HG03064 (cell line): ENCODE results near the gene SNTB2.
"Not testable (repeated sequence)": the region's sequence is repeated elsewhere in the genome, so short reads cannot be mapped to it uniquely, and the experiment has no call there.

Experiments used
- ATAC-seq: cut with Tn5 transposase; IDR thresholded peaks from one replicate; pipeline ENCODE4 v1.9.1; 2021; ENCODE audit warnings: low read depth; ENCODE audit not compliant: unreplicated experiment

SNTB2 gene

DNA sequence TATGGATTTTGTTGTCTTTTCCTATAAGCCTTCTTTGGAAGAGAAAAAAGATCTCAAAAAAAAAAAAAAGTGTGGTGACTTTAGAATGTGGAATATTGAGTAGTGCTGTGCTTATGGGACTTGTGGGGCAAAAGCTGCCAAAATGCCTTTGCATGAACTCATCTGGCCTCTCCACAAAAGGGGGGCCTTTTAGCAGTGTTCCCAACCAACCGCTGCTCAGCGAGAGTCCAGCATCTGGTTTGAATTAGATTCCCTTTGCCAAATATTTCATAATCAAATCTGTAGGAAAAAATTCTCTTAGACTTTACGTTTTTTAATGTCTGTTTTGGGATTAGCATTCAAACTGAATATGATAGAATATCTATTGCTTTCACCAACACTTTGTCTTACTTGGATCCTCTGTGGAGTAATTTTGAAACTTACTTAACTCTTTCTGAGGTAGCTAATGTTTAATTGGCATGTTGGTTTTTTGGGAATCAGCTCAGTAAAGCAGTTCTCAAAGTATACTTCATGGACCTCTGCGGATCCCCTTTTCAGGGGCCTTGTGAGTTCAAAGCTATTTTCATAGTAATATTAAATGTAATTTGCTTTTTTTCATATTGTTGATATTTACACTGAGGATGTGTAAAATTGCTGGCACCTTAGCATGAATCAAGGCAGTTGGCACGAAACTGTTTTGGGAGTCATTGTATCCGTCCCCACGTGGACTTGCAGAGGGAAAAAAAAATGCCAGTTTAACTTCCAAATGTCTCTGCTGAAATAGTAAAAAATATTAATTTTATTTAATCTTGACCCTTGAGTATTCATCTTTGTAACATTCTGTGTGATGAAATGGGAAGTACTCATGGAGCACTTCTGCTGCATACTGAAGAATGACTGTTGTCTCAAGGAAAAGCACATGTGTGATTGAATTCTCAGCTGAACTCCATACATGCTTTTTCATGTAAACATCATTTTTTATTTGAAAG, 89.5 kb downstream of the SNTB2 start:
- no peak for ATAC-seq

DNA sequence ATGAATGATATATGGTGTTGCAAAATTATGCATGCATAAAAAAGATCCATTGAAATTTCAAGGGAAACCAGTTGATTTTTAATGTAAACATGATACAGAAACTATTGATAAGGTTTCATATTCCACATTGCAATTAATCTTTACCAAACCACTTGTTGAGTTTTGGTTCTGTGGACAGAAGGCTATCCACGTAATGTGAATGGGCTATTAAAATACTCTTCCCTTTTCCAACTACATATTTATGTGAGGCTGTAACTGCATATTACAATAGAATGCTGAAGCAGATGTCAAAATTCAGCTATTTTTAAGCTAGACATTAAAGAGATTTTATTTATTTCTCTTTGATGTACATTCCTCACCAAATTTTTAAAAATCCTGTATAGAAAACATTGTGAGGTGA, 90.4 kb downstream of the SNTB2 start:
- ATAC-seq = no peak

DNA sequence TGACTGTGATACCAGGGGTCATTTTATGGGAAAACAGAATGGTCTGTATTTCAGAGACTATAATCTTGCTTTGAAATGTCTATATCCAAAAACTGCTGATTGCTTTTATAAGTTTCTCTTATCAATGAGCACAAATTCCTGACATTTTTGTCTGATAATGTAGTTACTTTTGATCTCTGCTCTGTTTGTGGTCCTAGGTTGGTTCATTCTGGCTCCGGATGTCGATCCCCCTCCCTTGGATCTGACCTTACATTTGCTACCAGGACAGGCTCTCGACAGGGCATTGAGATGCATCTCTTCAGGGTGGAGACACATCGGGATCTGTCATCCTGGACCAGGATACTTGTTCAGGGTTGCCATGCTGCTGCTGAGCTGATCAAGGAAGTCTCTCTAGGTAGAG, 96.9 kb downstream of the SNTB2 start:
- no peak for ATAC-seq

DNA sequence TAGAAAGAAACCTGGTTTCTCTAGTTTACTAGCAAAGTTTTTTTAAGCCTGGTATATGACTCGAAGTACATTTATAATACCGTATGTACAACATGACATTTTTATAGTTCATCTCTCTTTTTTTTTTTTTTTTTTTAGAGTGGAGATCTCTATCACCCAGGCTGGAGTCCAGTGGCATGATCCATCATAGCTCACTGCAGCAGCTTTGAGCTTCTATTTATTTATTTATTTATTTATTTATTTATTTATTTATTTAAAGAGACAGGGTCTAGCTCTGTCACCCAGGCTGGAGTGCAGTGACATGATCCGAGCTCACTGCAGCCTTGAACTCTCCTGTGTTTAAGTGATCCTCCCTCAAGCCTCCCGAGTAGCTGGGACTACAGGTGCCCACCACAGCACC, 98.3 kb downstream of the SNTB2 start:
- ATAC-seq = no peak

DNA sequence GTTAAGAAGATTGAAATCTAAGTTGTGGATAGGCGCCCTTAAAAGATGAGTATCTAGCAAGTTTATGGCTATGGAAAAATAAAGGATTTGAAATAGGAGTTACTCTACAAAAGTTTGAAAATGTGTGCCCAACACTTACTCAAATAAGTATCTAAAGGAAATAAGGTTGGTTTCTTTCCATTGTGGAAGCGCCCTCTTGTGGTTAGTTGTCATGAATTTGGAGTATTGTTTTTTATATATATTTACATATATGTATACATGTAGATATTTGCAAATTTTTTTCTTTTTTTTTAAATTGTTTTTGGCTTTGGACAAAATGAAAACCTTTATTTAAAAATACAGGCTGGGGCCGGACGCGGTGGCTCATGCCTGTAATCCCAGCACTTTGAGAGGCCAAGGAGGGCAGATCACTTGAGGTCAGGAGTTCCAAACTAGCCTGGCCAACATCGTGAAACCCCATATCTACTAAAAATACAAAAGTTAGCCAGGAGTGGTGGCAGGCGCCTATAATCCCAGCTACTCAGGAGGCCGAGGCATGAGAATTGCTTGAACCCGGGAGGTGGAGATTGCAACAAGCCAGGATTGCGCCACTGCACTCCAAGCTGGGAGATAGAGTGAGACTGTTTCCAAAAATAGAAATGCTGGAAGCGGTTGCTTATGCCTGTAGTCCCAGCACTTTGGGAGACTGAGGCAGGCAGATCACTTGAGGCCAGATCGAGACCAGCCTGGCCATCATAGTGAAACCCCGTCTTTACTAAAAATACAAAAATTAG, 100.2 kb downstream of the SNTB2 start:
- ATAC-seq = no peak

DNA sequence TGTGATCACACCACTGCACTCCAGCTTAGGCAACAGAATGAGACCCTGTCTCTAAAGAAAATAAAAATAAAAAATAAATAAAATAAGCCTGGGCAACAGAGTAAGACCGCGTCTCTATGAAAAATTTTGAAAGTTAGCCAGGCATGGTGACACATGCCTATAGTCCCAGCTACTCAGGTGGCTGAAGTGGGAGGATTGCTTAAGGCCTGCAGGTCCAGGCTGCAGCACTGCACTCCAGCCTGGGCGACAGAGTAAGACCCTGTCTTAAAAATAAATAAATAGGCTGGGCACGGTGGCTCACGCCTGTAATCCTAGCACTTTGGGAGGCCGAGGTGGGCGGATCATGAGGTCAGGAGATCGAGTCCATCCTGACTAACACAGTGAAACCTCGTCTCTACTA, 104.7 kb downstream of the SNTB2 start:
- not testable (repeated sequence) for ATAC-seq

DNA sequence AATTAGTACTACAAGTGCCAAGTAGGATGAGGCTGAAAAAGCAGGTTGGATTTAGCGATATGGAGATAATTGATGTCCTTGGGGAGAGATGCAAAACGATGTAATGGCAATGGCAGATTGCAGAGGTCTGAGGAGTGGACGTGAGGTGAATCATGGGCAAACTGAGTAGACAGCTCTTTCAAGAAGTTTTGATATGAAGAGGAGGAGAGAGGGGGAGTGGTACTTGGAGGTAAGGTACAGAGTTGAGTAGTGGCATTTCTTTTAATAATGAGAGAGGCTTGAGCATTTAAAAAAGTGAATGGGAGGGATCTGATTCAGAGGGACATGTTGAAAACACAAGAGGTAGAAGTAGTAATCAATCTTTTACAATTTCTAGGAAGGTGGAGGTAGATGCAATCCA, 106.4 kb downstream of the SNTB2 start:
- ATAC-seq = no peak

DNA sequence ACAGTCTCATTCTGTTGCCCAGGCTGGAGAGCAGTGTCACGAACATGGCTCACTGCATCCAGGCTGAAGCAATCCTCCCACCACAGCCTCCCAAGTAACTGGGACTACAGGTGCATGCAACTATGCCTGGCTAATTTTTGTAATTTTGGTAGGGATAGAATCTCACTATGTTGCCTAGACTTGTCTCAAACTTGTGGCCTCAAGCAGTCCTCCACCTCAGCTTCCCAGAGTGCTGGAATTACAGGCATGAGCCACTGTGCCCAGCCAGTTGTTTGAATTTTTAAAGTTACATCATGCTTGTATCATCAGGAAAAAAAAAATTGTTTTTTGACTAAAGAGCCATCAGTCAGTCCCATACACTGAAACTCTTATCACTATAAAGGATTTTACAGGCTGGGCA, 107.1 kb downstream of the SNTB2 start:
- ATAC-seq = no peak

DNA sequence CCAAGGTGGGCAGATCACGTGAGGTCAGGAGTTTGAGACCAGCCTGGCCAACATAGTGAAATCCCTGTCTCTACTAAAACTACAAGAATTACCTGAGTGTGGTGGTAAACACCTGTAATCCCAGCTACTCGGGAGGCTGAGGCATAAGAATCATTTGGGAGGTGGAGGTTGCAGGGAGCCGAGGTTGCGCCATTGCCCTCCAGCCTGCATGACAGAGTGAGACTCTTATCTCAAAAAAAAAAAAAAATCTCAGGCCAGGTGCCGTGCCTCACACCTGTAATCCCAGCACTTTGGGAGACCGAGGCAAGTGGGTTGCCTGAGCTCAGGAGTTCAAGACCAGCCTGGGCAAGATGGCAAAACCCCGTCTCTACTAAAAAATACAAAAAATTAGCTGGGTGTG, 109.8 kb downstream of the SNTB2 start:
- not testable (repeated sequence) for ATAC-seq

DNA sequence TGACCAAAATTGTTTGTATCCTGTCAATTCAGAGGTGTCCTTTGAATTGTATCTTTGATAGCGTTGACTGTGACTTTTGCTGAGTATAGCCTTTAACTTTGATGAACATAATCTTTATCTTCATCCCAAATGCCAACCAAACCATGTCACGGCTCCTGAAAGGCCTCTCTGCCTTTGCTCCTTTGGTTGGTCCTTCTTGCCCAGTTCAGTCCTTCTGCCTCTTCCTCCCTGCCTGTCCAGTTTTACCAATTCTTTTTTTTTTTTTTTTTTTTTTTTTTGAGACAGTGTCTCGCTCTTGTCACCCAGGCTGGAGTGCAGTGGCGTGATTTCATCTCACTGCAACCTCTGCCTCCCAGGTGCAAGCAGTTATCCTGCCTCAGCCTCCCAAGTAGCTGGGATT, 111.3 kb downstream of the SNTB2 start:
- ATAC-seq = no peak

DNA sequence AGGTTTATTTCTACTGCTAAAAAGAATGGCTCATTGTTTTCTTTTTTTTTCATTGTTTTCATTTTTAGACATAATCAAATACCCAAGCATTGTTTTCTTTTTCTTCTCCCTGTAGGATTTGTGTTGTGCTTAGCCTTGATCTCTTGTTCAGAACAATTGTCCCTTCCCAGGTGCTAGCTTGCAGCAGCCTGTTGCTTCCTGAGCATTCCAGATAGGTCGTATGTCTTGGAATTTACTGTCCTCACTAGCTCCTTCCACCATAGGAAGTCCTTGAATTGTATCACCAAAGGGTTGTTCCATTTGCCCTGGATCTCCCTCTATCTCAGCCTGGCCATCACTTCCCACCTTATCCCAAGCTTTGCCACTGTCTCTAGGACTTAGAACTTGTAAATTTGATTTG, 114.2 kb downstream of the SNTB2 start:
- ATAC-seq = no peak

DNA sequence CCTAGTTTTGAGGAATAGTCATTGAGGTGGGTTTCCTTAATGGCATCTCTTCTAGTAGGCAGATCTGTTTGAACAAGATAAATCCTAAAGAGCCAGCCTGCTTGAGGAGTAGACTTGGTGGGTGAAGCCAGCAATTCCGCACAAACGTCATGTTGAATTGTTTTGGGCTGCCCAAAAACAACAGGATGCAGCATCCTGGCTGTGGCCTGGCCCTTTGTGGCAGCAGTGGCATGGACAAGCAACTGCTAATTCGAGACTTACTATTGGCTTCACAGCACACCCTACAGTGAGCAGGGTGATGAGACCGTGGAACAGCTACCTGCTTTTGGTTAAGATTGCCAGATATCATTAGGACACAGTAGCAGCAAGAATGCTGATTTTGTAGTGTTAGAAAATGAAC, 114.9 kb downstream of the SNTB2 start:
- ATAC-seq = no peak

DNA sequence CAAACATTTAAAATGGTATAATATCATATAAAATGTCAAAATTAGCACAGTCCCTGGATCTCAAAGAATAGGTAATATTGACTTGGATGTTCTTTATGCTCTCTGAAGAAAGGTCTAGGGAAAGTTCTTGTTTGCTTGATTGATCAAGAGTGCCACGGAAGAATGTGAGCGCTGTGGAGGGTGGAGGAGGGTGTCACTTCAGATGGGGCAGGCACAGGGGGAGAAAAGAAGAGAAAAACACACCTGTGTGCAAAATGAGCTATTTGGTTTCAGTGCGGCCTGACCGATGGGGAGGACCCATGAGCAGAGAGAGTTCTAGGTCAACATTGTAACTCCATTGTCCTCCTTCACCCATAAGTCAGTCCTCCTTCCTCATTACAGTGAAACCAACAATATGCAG, 115.3 kb downstream of the SNTB2 start:
- ATAC-seq = no peak

DNA sequence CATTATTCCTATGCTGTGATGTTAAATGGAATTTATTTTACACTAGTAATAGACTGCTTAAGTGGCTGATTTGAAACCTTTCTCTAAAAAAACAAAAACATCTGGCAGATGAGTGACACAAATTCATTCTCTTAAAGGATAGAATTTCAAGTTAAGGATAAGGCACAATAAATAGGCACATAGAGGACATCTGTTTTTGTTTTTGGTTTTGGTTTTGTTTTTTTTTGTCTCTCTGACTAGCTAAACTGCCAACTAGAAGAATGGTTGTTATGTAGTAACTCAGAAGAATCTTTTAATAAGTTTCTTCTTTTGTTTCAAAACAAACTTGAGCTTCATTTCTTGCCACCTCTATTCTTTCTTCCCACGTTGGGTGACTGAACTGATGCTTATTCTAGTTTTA, 119.1 kb downstream of the SNTB2 start:
- ATAC-seq = no peak

DNA sequence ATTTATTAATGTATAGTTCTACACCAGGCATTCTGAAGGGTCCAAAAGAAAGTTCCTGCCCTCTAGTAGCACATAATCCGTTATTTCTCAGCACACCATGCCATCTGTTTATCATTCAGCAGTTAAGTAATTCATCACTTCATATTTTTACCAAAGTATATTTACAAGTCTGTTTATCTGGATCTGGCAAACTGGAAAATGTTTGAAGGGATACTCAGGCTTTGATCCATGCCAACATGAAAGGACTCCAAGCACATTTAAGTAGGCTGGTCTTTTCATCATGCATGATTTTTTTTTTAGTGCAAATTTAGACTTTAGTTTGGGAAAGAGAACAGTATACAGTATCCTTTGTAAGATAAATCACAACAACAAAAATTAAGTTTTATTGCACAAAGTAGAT, 120.1 kb downstream of the SNTB2 start:
- ATAC-seq = no peak

DNA sequence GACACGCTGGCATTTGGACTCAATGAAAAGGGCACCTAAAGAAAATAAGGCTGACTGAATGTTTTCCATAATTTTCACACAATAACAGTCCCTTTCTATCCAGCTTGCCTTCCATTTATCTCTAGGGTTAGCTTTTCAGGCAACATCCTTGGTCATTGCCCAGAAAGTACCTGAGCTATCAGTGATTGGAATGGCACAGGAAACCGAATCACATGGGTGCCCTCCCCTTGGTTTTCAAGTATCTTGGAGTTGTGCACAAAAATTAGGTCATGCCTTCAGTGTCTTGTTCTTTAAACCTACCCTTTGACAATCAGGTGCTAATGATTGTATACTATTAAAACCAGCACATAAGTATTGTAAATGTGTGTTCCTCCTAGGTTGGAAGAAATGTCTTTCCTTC, 120.9 kb downstream of the SNTB2 start:
- no peak for ATAC-seq

DNA sequence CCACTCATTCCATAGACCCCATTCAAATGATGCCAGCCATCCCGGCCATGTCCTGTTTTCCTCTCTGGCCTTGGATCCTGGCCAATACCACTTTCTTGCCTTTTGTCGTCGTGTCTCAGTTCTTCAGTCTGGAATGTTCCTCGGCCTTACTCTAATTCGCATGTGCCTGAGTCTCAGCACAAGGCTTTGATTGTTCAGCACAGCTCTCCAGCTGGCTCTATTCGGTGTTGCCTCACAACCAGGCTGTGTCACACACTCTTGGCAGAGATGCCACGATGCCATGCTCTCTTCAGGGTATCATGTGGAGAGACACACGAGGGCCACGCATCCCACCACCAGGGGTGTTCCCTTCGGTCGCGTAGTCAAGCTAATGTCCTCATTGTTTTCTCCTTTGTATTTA, 122.4 kb downstream of the SNTB2 start:
- no peak for ATAC-seq

DNA sequence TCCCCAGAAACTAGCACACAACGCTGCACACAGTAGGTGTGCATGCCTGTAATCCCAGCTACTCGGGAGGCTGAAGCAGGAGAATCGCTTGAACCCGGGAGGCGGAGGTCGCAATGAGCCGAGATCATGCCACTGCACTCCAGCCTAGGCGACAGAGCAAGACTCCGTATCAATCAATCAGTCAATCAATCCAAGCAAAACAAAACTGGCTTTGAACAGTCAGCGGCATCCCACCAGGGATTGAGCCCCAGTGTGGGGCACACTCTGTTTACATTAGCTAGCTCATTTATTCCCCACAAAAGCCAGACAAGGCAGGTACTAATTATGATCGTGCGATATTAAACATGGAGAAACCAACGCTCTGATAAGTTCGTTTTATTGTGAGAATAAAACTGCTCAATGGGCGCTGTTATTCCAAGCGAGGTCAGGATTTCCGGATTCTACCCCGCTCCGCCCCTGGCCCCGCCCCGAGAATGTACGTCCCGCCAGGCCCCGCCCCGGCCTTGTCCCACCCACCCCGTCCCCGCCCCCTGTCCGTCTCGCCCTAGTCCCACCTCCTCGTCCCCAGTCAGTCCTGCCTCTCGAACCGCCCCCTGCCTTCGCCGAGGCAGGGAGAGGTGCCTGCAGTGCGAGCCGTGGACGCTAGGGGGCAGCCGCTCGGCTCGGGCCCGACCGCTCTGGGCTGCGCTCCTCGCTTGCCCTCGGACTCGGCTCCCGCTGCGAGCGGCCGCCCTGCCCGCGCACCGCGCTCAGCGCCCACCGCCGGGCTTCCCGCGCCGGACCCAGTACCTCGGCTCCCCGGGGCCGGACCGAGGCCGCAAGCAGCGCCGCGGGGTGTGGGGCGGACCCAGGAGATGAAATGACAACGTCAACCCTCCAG, 123.9 kb downstream of the SNTB2 start, which contains the start of gene VPS4A:
TSS of gene VPS4A (plus strand) at position 698 of the 880 bp plus-strand sequence. CDS start at position 860, 162 bp downstream.
- peak; percentile 90 for ATAC-seq

DNA sequence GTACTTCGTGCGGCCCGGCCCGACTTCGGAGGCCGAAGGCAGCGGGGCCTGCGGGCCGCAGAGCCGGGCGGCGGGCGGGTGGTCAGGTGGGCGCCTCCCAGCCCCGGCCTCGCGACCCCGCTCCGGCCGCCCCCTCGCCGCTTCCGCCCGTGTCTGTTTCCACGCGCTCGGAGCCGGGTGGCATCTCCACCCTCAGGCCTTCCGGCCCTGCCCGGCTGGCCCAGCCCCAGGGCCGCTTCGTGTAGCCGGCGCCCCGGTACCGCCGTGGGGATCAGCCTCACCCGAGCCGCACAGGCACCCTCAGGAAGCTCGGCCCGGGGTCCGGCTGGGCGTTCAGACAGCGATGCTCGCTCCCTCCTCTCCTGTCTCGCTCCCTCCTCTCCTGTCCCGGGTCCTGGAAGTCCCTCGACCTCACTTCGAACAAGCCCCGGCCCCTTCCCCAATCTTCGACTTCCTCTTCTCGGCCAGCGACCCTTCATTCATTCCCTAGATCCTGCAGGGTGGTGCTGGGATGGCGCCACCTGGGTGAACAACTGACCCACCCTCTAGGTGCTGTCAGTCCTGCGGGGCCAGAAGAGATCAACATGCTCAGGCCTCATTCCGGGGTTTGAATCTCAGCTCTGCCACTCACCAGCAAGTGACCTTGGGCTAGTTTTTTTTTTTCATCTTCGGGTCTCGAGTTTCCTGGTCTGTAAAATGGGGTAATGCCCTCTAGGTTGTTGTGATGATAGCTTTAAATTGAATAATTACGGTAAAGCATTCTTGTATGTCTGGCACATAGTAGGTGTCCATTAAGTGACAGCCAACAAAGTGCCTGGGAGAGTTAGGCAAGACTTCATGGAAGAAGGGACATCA, 124.8 kb downstream of the SNTB2 start:
- ATAC-seq = peak; percentile 43

DNA sequence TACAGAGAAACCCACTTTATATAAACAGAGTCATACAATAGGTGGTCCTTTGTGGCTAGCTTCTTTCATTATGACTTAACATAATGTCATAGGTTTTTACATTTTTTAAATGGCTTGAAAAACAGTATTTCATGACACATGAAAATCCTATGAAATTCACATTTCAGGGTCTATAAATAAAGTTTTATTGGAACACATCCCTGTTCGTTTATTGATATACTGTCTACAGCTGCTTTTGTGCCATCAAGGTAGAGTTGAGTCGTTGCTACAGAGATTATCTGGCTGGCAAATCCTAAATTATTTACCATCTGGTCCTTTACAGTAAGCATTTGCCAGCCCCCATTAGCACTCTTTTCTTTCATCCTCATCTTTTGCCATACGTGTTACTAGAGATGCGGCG, 126.5 kb downstream of the SNTB2 start:
- ATAC-seq = no peak
